HEK293T (cell line): Measurements from ENCODE around the gene GDPGP1.

Source experiments
- BHLHE40 ChIP-seq: fragments of 450-650 bp; IDR thresholded peaks from 2 replicates; pipeline ENCODE4 v1.6.1; 2016; ENCODE audit warnings: mild to moderate bottlenecking, moderate library complexity, borderline replicate concordance
- CTBP1 ChIP-seq: fragments of 450-650 bp; IDR thresholded peaks from 2 replicates; pipeline ENCODE4 v1.6.1; 2016; ENCODE audit warnings: borderline replicate concordance
- ELF4 ChIP-seq: fragments of 450-650 bp; IDR thresholded peaks from 2 replicates; pipeline ENCODE4 v1.6.1; 2017; ENCODE audit warnings: antibody characterized with exemption
- FOXA1 ChIP-seq: fragments of 450-650 bp; IDR thresholded peaks from 2 replicates; pipeline ENCODE4 v1.6.1; 2016; ENCODE audit warnings: mild to moderate bottlenecking
- FOXM1 ChIP-seq: fragments of 450-650 bp; IDR thresholded peaks from 2 replicates; pipeline ENCODE4 v1.6.1; 2017; ENCODE audit warnings: mild to moderate bottlenecking, borderline replicate concordance
- HDGF ChIP-seq: fragments of 450-650 bp; IDR thresholded peaks from 2 replicates; pipeline ENCODE4 v1.6.1; 2017; ENCODE audit warnings: antibody characterized with exemption, borderline replicate concordance
- SP1 ChIP-seq: fragments of 450-650 bp; IDR thresholded peaks from 2 replicates; pipeline ENCODE4 v1.6.1; 2017
- ZNF384 ChIP-seq: fragments of 450-650 bp; IDR thresholded peaks from 2 replicates; pipeline ENCODE4 v1.6.1; 2016
- TF ChIP-seq, protein P1 (sequence below): fragments of 450-650 bp; IDR thresholded peaks from 2 replicates; pipeline ENCODE4 v1.6.1; 2016

GRCh38 chr15:90232196-90232595, 1.8 kb upstream of the GDPGP1 start:
- TF ChIP-seq BHLHE40 (no peak), SP1 (no peak), ZNF384 (no peak), CTBP1 (no peak), FOXM1 (no peak), FOXA1 (no peak), ELF4 (no peak), HDGF (no peak)
- TF ChIP-seq, protein P1, sequence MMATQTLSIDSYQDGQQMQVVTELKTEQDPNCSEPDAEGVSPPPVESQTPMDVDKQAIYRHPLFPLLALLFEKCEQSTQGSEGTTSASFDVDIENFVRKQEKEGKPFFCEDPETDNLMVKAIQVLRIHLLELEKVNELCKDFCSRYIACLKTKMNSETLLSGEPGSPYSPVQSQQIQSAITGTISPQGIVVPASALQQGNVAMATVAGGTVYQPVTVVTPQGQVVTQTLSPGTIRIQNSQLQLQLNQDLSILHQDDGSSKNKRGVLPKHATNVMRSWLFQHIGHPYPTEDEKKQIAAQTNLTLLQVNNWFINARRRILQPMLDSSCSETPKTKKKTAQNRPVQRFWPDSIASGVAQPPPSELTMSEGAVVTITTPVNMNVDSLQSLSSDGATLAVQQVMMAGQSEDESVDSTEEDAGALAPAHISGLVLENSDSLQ, result no peak
